H1 (cell line): ENCODE data around the gene ESRRB. TPM values are rescaled to one million over a fixed set of nuclear protein-coding genes. Genes with fewer than 3 reads are reported as not detected.

Experiments used
- CTBP2 ChIP-seq: IDR thresholded peaks from 2 replicates; pipeline ENCODE4 v1.7.0; 2011; ENCODE audit warnings: borderline replicate concordance, mild to moderate bottlenecking, moderate library complexity, mixed read lengths, low read length; ENCODE audit not compliant: insufficient read depth, insufficient read length
- POU5F1 ChIP-seq: IDR thresholded peaks from 2 replicates; pipeline ENCODE4 v1.6.1; 2011; ENCODE audit warnings: low read depth, mild to moderate bottlenecking, low read length, moderate library complexity
- polyA plus RNA-seq, 7 experiments: library from polyadenylated mRNA; depleted of rRNA in 3 of 7; stranded (reverse) in 5 of 7; unstranded in 2 of 7; fragments of >200 nt in 5 of 7; fragments of 200-250 nt in 2 of 7; gene quantifications; 1 replicate in 5 of 7; 2 replicates in 1 of 7; 4 replicates in 1 of 7; pipeline versions ENCODE4 v1.2.1 to v1.2.3, GENCODE V29; 2011 to 2013; ENCODE audit warnings: missing spikeins in 2 of 7, mixed read lengths in 2 of 7
- total RNA-seq: library from RNA; stranded (reverse); fragmentation: NEBNext Ultra II Directional; extraction: Animal tissue kit (Norgen Biotek cat#: 25700); gene quantifications from 2 replicates; pipeline ENCODE4 v1.2.1, GENCODE V29; 2021

ESRRB gene
- total and polyA plus RNA-seq, 2 of the 8 experiments (the other 6 are each of a cell fraction or from before 2014, with no cell fraction given), result 0.29 to 0.45 TPM

DNA sequence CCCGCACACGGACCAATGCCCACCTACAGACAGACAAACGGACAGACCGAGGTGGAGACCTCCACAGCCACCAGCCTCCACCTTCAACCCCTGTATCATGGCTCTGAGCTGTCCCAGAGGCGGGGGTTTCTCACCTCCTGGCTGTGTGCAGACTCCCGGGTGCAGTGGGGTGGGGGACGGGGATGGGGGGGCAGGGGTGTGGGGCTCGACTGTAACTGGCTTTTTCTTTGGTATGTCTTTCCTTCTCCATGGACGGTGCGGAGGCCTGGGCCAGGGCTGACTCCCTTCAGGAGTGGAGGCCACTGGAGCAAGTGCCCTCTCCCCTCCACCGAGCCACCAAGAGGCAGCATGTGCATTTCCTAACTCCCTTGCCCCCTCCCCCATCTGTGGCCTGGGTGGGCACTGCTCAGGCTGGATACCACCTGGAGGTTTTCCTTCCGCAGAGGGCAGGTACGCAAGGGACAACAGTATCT is 122.6 kb downstream of the ESRRB start (continued):
- TF ChIP-seq CTBP2, result no peak
- no peak for TF ChIP-seq POU5F1
